Cerebellar nuclear complex (tissue), 1 donor: ENCODE results near the gene TMEM234.

Source experiments
- DNase-seq, 2 experiments: peaks; one replicate each; lab custom pipeline; 2025; lab: John Stamatoyannopoulos, UW

TMEM234 gene

GRCh38 chr1:32239790-32240139 lies 17.6 kb upstream of the TMEM234 start:
- no peak for DNase-seq

- DNase-seq, result no peak
These were observed 17.2 kb upstream of the TMEM234 start for GRCh38 chr1:32239337-32239736.

GRCh38 chr1:32234792-32235191 lies 12.6 kb upstream of the TMEM234 start:
- DNase-seq, result no peak

GRCh38 chr1:32232558-32233304 lies 10.6 kb upstream of the TMEM234 start:
- DNase-seq, result no peak

GRCh38 chr1:32231843-32232432 lies 9.8 kb upstream of the TMEM234 start:
- no peak for DNase-seq

- no peak for DNase-seq
These were observed 6.6 kb upstream of the TMEM234 start for GRCh38 chr1:32228771-32229170.

GRCh38 chr1:32224285-32224684 lies 2.1 kb upstream of the TMEM234 start:
- no peak for DNase-seq

- no peak for DNase-seq
These were observed 1.5 kb upstream of the TMEM234 start for GRCh38 chr1:32223683-32224082.

- no peak for DNase-seq
These were observed 573 bp downstream of the TMEM234 start for GRCh38 chr1:32221581-32221979.

- DNase-seq, result no peak
These were observed 1.2 kb downstream of the TMEM234 start for GRCh38 chr1:32220746-32221580.

- no peak for DNase-seq
These were observed 3.1 kb downstream of the TMEM234 start for GRCh38 chr1:32219022-32219421.

GRCh38 chr1:32216566-32216965 lies 5.6 kb downstream of the TMEM234 start:
- DNase-seq, result no peak

- DNase-seq, result no peak
These were observed 6.3 kb downstream of the TMEM234 start for GRCh38 chr1:32215629-32216480.

GRCh38 chr1:32208891-32209328 lies 13.2 kb downstream of the TMEM234 start, which contains the start of gene DCDC2B:
Gene DCDC2B, plus strand, starts transcription at chr1:32209089. Its CDS starts 5 bp downstream, at chr1:32209094.
- no peak for DNase-seq

GRCh38 chr1:32208469-32208868 lies 13.7 kb downstream of the TMEM234 start:
- no peak for DNase-seq

- DNase-seq, result peak; percentile 32 to 63
These were observed 16.5 kb downstream of the TMEM234 start, which contains the start of gene IQCC for GRCh38 chr1:32205401-32206370. Gene IQCC, plus strand, starts transcription at chr1:32205671. Its CDS starts 11 bp downstream, at chr1:32205682.

GRCh38 chr1:32204943-32205361 lies 17.2 kb downstream of the TMEM234 start:
- no peak for DNase-seq

- no peak for DNase-seq
These were observed 20.9 kb downstream of the TMEM234 start for GRCh38 chr1:32201011-32201855.

GRCh38 chr1:32200226-32201010 lies 21.7 kb downstream of the TMEM234 start, which contains the start of gene CCDC28B:
Gene CCDC28B, plus strand, starts transcription at chr1:32200595. Its CDS starts 1,341 bp downstream, at chr1:32201936.
- peak in 1 of 2 experiments; percentile 45 for DNase-seq
